CD4-positive, alpha-beta T cell (primary cell): ENCODE measurements around the gene IGF2BP3. TPM values are rescaled to one million over a fixed set of nuclear protein-coding genes. Genes with fewer than 3 reads are reported as not detected.
"Not testable (repeated sequence)": the region's sequence is repeated elsewhere in the genome, so short reads cannot be mapped to it uniquely, and the experiment has no call there.

Experiments used
- ATAC-seq: fragments of 200-7000 bp; cut with Tn5 transposase; one replicate; pipeline ENCODE4 v1.10.0; 2022; ENCODE audit warnings: mild to moderate bottlenecking; ENCODE audit not compliant: poor library complexity
- CTCF ChIA-PET: fragments of 350-600 bp; sonication (Branson Sonifier 250); formaldehyde crosslinking; loops from one replicate; lab custom pipeline; 2021; ENCODE audit warnings: antibody characterized with exemption, inconsistent platforms; lab: Charles Lee
- POLR2A ChIA-PET: fragments of 350-600 bp; sonication (Branson Sonifier 250); formaldehyde crosslinking; loops from one replicate; lab custom pipeline; 2021; ENCODE audit warnings: antibody characterized with exemption, inconsistent platforms; lab: Charles Lee
- DNase-seq, 14 experiments: peaks; one replicate each; pipeline ENCODE4 v3.0.0-alpha.2; 2013 to 2020; ENCODE audit warnings: mixed read lengths in 2 of 14
- H3K27ac ChIP-seq, 2 donors: one replicate each; pipeline versions ENCODE4 v1.5.1 to v1.7.0; 2013; ENCODE audit warnings: low read length in 2 of 2, low read depth in 1 of 2, mild to moderate bottlenecking in 1 of 2
- H3K27me3 ChIP-seq, 2 experiments: 1 replicate in 1 of 2; 2 replicates in 1 of 2; pipeline versions ENCODE4 v1.6.1 to v1.7.0; 2013; ENCODE audit warnings: low read length in 2 of 2, control low read depth in 1 of 2, mild to moderate bottlenecking in 1 of 2, moderate library complexity in 1 of 2; ENCODE audit not compliant: insufficient read depth in 2 of 2, control insufficient read depth in 1 of 2
- H3K36me3 ChIP-seq: one replicate; pipeline ENCODE4 v1.6.1; 2013; ENCODE audit warnings: low read length, control low read depth; ENCODE audit not compliant: insufficient read depth
- H3K4me1 ChIP-seq: one replicate; pipeline ENCODE4 v1.6.1; 2013; ENCODE audit warnings: low read length, control low read depth; ENCODE audit not compliant: insufficient read depth
- H3K4me3 ChIP-seq: one replicate; pipeline ENCODE4 v1.5.1; 2013; ENCODE audit warnings: mild to moderate bottlenecking, low read length, moderate library complexity
- H3K9me3 ChIP-seq, 2 experiments: 1 replicate in 1 of 2; 2 replicates in 1 of 2; pipeline versions ENCODE4 v1.6.1 to v1.7.0; 2013; ENCODE audit warnings: low read length in 2 of 2, mild to moderate bottlenecking in 2 of 2, control low read depth in 1 of 2, moderate library complexity in 1 of 2; ENCODE audit not compliant: control insufficient read depth in 1 of 2, insufficient read depth in 1 of 2
- H3K27ac Mint-ChIP-seq: one replicate; pipeline ENCODE4 v1.8.0; 2020; ENCODE audit warnings: mixed read lengths
- H3K27me3 Mint-ChIP-seq: one replicate; pipeline ENCODE4 v1.8.0; 2021; ENCODE audit warnings: mixed read lengths
- H3K36me3 Mint-ChIP-seq: one replicate; pipeline ENCODE4 v1.8.0; 2021; ENCODE audit warnings: low read depth, mixed read lengths
- H3K4me1 Mint-ChIP-seq: one replicate; pipeline ENCODE4 v1.8.0; 2021; ENCODE audit warnings: low read depth, mixed read lengths
- H3K4me3 Mint-ChIP-seq: one replicate; pipeline ENCODE4 v1.8.0; 2020; ENCODE audit warnings: mild to moderate bottlenecking, mixed read lengths
- H3K9me3 Mint-ChIP-seq: one replicate; pipeline ENCODE4 v1.8.0; 2020; ENCODE audit warnings: mixed read lengths
- intact Hi-C, 2 experiments: fragments of 100-400 bp; cut with DNase I in 1 of 2; cut with micrococcal nuclease in 1 of 2; formaldehyde crosslinking; loops; one replicate each; pipeline versions ENCODE4 v1.15.1 to v1.9.0; 2023 to 2025; cut with DNase I, micrococcal nuclease
- total RNA-seq, 174 experiments: library from RNA in 2 of 174; stranded (reverse) in 2 of 174; gene quantifications; one replicate each; pipeline ENCODE4 v1.2.3 and lab custom pipeline; 2021 to 2026
- TF ChIP-seq, protein P1 (sequence below): fragments of 200-600 bp; IDR thresholded peaks from one replicate; pipeline ENCODE4 v1.8.0; 2022; ENCODE audit warnings: antibody characterized with exemption, mild to moderate bottlenecking

The IGF2BP3 gene
- total RNA-seq, 2 experiments from 2014 or later, result not detected

DNA sequence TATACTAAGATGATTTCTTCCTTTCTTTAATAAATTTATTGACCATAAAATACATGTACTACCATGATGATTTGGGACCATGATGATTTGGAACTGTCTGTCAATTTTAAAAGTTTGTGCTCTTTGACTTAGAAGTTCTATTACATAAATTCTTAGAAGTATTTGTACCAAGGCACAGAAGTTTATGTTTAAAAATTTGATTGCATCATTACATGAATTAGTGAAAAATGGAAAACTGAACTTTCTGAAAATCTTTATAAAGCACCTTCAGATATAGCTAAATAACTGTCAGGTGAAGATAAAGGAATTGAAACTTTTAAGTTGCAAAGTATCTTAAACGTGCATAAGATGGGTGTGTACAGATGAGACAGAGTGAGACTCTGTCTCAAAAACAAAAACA, 139.2 kb downstream of the IGF2BP3 start:
- Histone ChIP-seq H3K4me3 (no peak overlapping the region), H3K27me3 (no peaks in the 10 kb centered on the region), H3K4me1 (no peaks in the 10 kb centered on the region), H3K9me3 (no peaks in the 10 kb centered on the region), H3K27ac (no peak overlapping the region), H3K36me3 (no peaks in the 10 kb centered on the region)
- intact Hi-C loops, result no loop called here
- H3K4me3 Mint-ChIP-seq, result no peak overlapping the region
- ATAC-seq, result no peak
- DNase-seq, result no peak
- TF ChIP-seq, protein P1, sequence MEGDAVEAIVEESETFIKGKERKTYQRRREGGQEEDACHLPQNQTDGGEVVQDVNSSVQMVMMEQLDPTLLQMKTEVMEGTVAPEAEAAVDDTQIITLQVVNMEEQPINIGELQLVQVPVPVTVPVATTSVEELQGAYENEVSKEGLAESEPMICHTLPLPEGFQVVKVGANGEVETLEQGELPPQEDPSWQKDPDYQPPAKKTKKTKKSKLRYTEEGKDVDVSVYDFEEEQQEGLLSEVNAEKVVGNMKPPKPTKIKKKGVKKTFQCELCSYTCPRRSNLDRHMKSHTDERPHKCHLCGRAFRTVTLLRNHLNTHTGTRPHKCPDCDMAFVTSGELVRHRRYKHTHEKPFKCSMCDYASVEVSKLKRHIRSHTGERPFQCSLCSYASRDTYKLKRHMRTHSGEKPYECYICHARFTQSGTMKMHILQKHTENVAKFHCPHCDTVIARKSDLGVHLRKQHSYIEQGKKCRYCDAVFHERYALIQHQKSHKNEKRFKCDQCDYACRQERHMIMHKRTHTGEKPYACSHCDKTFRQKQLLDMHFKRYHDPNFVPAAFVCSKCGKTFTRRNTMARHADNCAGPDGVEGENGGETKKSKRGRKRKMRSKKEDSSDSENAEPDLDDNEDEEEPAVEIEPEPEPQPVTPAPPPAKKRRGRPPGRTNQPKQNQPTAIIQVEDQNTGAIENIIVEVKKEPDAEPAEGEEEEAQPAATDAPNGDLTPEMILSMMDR, result no peak
- no peaks in the 10 kb centered on the region for H3K36me3 Mint-ChIP-seq
- H3K27ac Mint-ChIP-seq, result no peak overlapping the region
- no peaks in the 10 kb centered on the region for H3K4me1 Mint-ChIP-seq
- no peaks in the 10 kb centered on the region for H3K9me3 Mint-ChIP-seq
- ChIA-PET POLR2A (no interaction called here), CTCF (no interaction called here)
- H3K27me3 Mint-ChIP-seq, result peaks cover 9% of the 10 kb centered on the region

DNA sequence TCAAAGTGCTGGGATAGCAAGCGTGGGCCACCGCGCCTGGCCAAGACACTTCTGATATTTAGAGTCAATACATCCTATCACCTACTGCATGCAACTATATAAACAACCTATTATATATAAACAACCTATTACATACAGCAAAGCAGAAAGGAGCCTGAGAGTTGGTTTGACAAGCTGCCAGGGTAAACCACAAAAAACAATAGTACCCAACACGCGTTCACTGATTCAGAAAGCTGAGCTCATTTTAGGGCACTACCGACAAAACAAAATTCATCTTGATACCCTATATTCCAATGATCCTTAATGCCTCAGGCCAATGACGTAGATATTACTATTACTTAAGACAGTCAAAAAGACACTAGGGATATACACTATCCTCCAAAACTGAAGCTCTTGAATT, 154.9 kb downstream of the IGF2BP3 start:
- intact Hi-C loops, result no loop called here
- H3K9me3 Mint-ChIP-seq, result no peaks in the 10 kb centered on the region
- H3K27ac Mint-ChIP-seq, result no peak overlapping the region
- peaks cover 5% of the 10 kb centered on the region for H3K36me3 Mint-ChIP-seq
- H3K27me3 Mint-ChIP-seq, result no peaks in the 10 kb centered on the region
- peaks cover 11% of the 10 kb centered on the region for H3K4me1 Mint-ChIP-seq
- Histone ChIP-seq H3K4me1 (no peaks in the 10 kb centered on the region), H3K4me3 (no peak overlapping the region), H3K36me3 (peaks cover 3% of the 10 kb centered on the region), H3K9me3 (no peaks in the 10 kb centered on the region), H3K27me3 (no peaks in the 10 kb centered on the region), H3K27ac (no peak overlapping the region)
- ChIA-PET CTCF (no interaction called here), POLR2A (no interaction called here)
- DNase-seq (no peak), ATAC-seq (no peak)
- TF ChIP-seq, protein P1, result no peak
- no peak overlapping the region for H3K4me3 Mint-ChIP-seq

DNA sequence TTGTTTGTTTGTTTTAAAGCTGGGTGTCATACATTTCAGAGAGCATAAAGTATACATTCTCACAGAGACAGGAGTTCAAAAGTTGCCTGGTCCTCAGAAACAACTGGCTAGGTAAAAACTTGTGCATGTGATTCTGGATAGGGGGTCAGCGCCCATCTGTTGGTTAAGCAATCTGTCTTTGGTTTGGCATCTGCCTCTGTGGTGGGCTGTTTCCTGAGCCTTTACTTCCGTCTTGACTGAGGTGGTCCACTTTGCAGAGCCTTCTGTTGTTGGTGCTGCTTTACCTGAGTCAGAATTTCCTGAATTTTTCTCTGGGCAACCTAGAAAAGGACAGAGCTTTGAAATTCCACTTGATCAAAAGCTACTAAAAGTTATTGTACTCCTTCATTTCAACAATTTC, 158.2 kb downstream of the IGF2BP3 start:
- H3K9me3 ChIP-seq, H3K27ac ChIP-seq, CTCF ChIA-PET, H3K27me3 ChIP-seq, H3K27me3 Mint-ChIP-seq, H3K9me3 Mint-ChIP-seq, ATAC-seq, DNase-seq, H3K4me3 Mint-ChIP-seq, intact Hi-C loops, H3K4me1 ChIP-seq, H3K4me3 ChIP-seq: not testable (repeated sequence)
- H3K27ac Mint-ChIP-seq, result peak overlapping the region; percentile 30
- peaks cover 38% of the 10 kb centered on the region for H3K36me3 Mint-ChIP-seq
- H3K4me1 Mint-ChIP-seq, result peaks cover 15% of the 10 kb centered on the region
- POLR2A ChIA-PET, result interaction anchor here (1.4 kb wide), 1 partner anchor 12 kb away, joined by 4 read pairs; the partner anchor contains the start of gene MALSU1
- H3K36me3 ChIP-seq, result peaks cover 33% of the 10 kb centered on the region

DNA sequence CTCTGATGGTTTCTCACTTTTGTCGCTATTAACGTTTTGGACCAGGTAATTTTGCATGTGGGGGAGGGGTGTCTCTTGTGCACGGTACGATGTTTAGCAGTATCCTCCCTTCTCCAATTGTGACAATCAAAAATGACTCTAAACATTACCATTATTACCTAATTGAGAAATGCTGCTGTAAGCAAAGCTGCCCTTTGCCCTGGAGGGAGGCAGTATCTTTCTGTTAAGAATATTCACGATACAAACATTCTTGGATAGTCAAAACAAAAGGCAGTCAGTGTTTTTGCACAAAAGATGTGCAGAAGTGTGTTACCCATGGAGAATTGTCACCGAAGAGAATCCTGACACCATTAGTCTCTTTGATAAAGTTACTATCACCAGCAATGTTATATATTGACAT, 161.5 kb downstream of the IGF2BP3 start:
- Histone ChIP-seq H3K27ac (peak overlapping the region in 1 of 2 donors; percentile 7), H3K27me3 (no peaks in the 10 kb centered on the region), H3K9me3 (no peaks in the 10 kb centered on the region), H3K4me1 (no peaks in the 10 kb centered on the region), H3K36me3 (peaks cover 53% of the 10 kb centered on the region), H3K4me3 (no peak overlapping the region)
- DNase-seq (no peak), ATAC-seq (no peak)
- TF ChIP-seq, protein P1, result no peak
- peaks cover 71% of the 10 kb centered on the region for H3K36me3 Mint-ChIP-seq
- intact Hi-C loops, result loop anchor here in 1 of 2 experiments (10.0 kb wide), 1 partner anchor 1866 kb away; no protein-coding TSS in a partner anchor
- peaks cover 36% of the 10 kb centered on the region for H3K4me1 Mint-ChIP-seq
- no peak overlapping the region for H3K27ac Mint-ChIP-seq
- H3K9me3 Mint-ChIP-seq, result no peaks in the 10 kb centered on the region
- CTCF ChIA-PET, result no interaction called here
- H3K27me3 Mint-ChIP-seq, result no peaks in the 10 kb centered on the region
- POLR2A ChIA-PET, result no interaction called here
- H3K4me3 Mint-ChIP-seq, result no peak overlapping the region
